Nephron (organoid): ENCODE results near the gene TMEM209.

Experiments used
- H3K27ac Mint-ChIP-seq, 3 experiments: 2 replicates each; pipeline ENCODE4 v1.8.0; 2020; ENCODE audit warnings: mixed read lengths in 3 of 3, mild to moderate bottlenecking in 2 of 3, moderate library complexity in 1 of 3
- H3K27me3 Mint-ChIP-seq: 2 replicates; pipeline ENCODE4 v1.8.0; 2021; ENCODE audit warnings: low read depth, mild to moderate bottlenecking, moderate library complexity, mixed read lengths
- H3K36me3 Mint-ChIP-seq: 2 replicates; pipeline ENCODE4 v1.8.0; 2020; ENCODE audit warnings: low read depth, mixed read lengths
- H3K4me1 Mint-ChIP-seq: 2 replicates; pipeline ENCODE4 v1.8.0; 2020; ENCODE audit warnings: mixed read lengths
- H3K4me3 Mint-ChIP-seq, 3 experiments: 2 replicates each; pipeline ENCODE4 v1.8.0; 2020; ENCODE audit warnings: mild to moderate bottlenecking in 3 of 3, mixed read lengths in 3 of 3, moderate library complexity in 2 of 3
- H3K9me3 Mint-ChIP-seq: 2 replicates; pipeline ENCODE4 v1.8.0; 2020; ENCODE audit warnings: mixed read lengths
- CTCF ChIP-seq, 3 experiments: fragments of 200-600 bp; sonication (generic); IDR thresholded peaks; one replicate each; pipeline ENCODE4 v1.5.0; 2021; ENCODE audit warnings: antibody characterized with exemption in 3 of 3; ENCODE audit not compliant: unreplicated experiment in 3 of 3

The TMEM209 gene

GRCh38 chr7:130141884-130142653 lies 63.1 kb downstream of the TMEM209 start:
- Mint-ChIP-seq H3K36me3 (peaks cover 18% of the 10 kb centered on the region), H3K27me3 (no peaks in the 10 kb centered on the region), H3K27ac (peak overlapping the region; percentile 97 to 99 (median 98)), H3K9me3 (no peaks in the 10 kb centered on the region), H3K4me1 (peaks cover 53% of the 10 kb centered on the region), H3K4me3 (peak overlapping the region; percentile 75 to 79 (median 79))
- TF ChIP-seq CTCF (IDR thresholded peaks at IDR 0.05; ENCODE audit: unreplicated experiment in 3 of 3), result no peak

GRCh38 chr7:130141161-130141883 lies 63.9 kb downstream of the TMEM209 start:
- Mint-ChIP-seq H3K4me3 (peak overlapping the region; percentile 75 to 79 (median 79)), H3K36me3 (peaks cover 23% of the 10 kb centered on the region), H3K4me1 (peaks cover 53% of the 10 kb centered on the region), H3K27ac (peak overlapping the region; percentile 97 to 99 (median 98)), H3K27me3 (no peaks in the 10 kb centered on the region), H3K9me3 (no peaks in the 10 kb centered on the region)
- no peak for TF ChIP-seq CTCF (IDR thresholded peaks at IDR 0.05; ENCODE audit: unreplicated experiment in 3 of 3)

DNA sequence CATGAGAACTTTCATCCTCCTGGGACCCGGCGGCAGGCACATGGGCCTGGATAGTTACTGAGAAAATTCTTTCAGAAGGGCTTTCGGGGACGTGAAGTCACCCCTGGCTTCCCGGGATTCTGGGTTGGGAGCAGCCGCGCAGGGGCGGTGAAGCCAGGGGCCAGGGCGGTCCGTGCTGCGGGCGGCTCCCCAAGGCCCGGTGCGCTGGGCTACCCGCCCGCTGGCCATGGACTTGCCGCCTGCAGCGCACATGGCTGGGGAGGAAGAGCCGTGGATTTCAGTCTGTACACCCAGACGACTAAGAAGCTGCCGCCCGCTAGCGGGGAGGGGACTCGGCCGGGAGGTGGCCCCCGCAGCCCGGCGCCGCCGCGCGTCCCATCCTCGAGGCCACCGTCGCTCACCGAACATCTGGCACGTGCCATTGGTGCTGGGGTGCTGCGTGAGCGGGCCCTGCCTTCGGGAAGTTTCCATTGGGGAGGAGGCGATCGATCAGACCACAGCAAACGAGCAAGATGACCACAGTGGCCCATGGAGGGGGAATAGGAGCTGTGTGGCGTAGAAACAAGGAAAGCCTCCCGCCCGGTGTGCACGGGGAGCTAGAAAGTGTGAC lies 64.5 kb downstream of the TMEM209 start:
- Mint-ChIP-seq H3K27me3 (no peaks in the 10 kb centered on the region), H3K4me3 (peak overlapping the region; percentile 49 to 53 (median 52)), H3K9me3 (no peaks in the 10 kb centered on the region), H3K36me3 (peaks cover 30% of the 10 kb centered on the region), H3K4me1 (peaks cover 49% of the 10 kb centered on the region), H3K27ac (peak overlapping the region; percentile 97 to 99 (median 98))
- no peak for TF ChIP-seq CTCF (IDR thresholded peaks at IDR 0.05; ENCODE audit: unreplicated experiment in 3 of 3)

- peak overlapping the region; percentile 45 to 55 (median 49) for H3K4me3 Mint-ChIP-seq
- no peaks in the 10 kb centered on the region for H3K9me3 Mint-ChIP-seq
- no peak for TF ChIP-seq CTCF (IDR thresholded peaks at IDR 0.05; ENCODE audit: unreplicated experiment in 3 of 3)
- H3K4me1 Mint-ChIP-seq, result peaks cover 39% of the 10 kb centered on the region
- peaks cover 34% of the 10 kb centered on the region for H3K36me3 Mint-ChIP-seq
- peak overlapping the region; percentile 89 to 97 (median 96) for H3K27ac Mint-ChIP-seq
- no peaks in the 10 kb centered on the region for H3K27me3 Mint-ChIP-seq
Measured at GRCh38 chr7:130139193-130139960, 65.8 kb downstream of the TMEM209 start.

DNA sequence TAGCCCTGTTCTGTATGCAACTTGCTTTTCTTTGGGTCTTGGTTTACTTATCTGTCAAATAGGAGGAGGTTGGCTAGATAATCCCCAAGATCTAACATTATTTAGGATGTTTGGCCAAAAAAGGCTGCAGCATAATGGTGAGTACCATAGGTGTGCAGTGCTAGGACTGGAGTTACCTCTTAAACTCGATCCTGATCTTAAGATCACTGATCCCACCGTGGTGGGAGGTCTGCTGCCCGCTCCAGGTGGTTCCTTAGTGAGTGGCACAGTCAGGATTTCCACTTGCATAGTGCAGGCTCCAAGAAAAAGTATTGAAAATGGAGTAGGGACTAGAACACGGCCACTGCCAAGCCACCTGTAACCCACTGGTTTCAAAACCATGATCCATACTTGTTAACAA lies 68.0 kb downstream of the TMEM209 start:
- Mint-ChIP-seq H3K4me3 (no peak overlapping the region), H3K36me3 (peaks cover 50% of the 10 kb centered on the region), H3K27me3 (no peaks in the 10 kb centered on the region)

More for the DNA sequence above, 68.0 kb downstream of the TMEM209 start:
- TF ChIP-seq CTCF (IDR thresholded peaks at IDR 0.05; ENCODE audit: unreplicated experiment in 3 of 3), result no peak
- no peaks in the 10 kb centered on the region for H3K9me3 Mint-ChIP-seq
- peaks cover 32% of the 10 kb centered on the region for H3K4me1 Mint-ChIP-seq
- no peak overlapping the region for H3K27ac Mint-ChIP-seq
